Measurements from ENCODE around the gene CDH23. TPM values are rescaled to one million over a fixed set of nuclear protein-coding genes. Genes with fewer than 3 reads are reported as not detected.

The CDH23 gene
- total RNA-seq, 1 experiment from 2014 or later: 0.02 TPM

DNA sequence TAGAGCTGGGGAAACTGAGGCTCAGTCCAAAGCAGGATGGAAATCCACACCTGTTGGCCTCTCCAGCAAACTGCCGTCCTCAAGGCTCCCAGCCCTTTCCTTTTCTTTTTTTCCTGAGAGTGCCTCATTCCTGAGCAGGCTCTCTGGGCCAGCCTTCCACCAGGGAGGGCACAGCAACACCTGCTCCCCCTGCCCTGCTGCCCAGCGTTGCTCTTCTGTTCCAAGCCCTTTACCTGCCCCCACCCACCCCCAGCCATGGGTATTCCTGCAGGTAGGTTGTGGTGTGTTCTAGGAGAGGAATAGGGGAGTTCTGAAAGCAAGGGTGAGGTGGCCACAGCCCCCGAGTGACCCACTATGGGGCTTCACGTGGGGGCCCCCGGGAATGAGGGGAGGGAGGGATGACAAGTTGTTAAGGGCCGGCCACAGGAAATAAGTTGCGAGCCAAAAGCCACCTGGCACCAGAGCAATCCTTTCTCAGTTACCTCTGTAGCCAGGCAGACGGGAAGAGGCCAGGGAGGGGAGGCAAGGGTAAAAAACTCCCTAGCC lies 357.3 kb downstream of the CDH23 start:
- no peaks in the 10 kb centered on the region for H3K36me3 Mint-ChIP-seq (ENCODE audit: insufficient read depth, unreplicated experiment)
- no peaks in the 10 kb centered on the region for H3K9me3 Mint-ChIP-seq (ENCODE audit: unreplicated experiment)
- DNase-seq (ENCODE audit: unreplicated experiment): no peak
- intact Hi-C loops (cut with micrococcal nuclease): no loop called here
- no peaks in the 10 kb centered on the region for H3K4me1 Mint-ChIP-seq (ENCODE audit: insufficient read depth, unreplicated experiment)
- TF ChIP-seq, protein P1, sequence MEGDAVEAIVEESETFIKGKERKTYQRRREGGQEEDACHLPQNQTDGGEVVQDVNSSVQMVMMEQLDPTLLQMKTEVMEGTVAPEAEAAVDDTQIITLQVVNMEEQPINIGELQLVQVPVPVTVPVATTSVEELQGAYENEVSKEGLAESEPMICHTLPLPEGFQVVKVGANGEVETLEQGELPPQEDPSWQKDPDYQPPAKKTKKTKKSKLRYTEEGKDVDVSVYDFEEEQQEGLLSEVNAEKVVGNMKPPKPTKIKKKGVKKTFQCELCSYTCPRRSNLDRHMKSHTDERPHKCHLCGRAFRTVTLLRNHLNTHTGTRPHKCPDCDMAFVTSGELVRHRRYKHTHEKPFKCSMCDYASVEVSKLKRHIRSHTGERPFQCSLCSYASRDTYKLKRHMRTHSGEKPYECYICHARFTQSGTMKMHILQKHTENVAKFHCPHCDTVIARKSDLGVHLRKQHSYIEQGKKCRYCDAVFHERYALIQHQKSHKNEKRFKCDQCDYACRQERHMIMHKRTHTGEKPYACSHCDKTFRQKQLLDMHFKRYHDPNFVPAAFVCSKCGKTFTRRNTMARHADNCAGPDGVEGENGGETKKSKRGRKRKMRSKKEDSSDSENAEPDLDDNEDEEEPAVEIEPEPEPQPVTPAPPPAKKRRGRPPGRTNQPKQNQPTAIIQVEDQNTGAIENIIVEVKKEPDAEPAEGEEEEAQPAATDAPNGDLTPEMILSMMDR (IDR thresholded peaks at IDR 0.05; ENCODE audit: unreplicated experiment): no peak
- ChIA-PET POLR2A (no interaction called here), CTCF (no interaction called here)
- H3K4me3 Mint-ChIP-seq (ENCODE audit: unreplicated experiment): no peak overlapping the region
- no peaks in the 10 kb centered on the region for H3K27me3 Mint-ChIP-seq (ENCODE audit: insufficient read depth, unreplicated experiment)
- no peak overlapping the region for H3K27ac Mint-ChIP-seq (ENCODE audit: low read depth, unreplicated experiment)
- no TSS peak for BruUV-seq (replicated peaks)

DNA sequence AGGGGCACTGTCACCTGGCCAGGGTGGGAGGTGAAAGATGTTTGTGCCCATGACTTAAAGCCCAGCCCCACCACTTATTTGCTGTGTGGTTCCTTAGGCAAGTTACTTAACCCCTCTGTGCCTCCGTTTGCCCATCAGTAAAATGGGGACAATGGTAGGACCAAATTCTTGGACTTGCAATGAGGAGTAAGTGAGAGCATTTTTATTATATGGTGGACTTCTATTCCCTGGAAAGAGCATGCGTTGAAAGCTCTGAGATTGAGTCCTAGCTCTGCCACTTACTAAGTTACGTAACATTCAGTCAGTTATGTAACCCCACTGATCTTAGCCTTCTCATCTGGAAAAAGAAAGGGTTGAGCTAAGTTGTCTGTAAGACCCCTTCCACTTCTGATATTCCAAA lies 357.8 kb downstream of the CDH23 start:
- Mint-ChIP-seq H3K9me3 (ENCODE audit: unreplicated experiment) (no peaks in the 10 kb centered on the region), H3K4me1 (ENCODE audit: insufficient read depth, unreplicated experiment) (no peaks in the 10 kb centered on the region), H3K4me3 (ENCODE audit: unreplicated experiment) (no peak overlapping the region), H3K36me3 (ENCODE audit: insufficient read depth, unreplicated experiment) (no peaks in the 10 kb centered on the region), H3K27ac (ENCODE audit: low read depth, unreplicated experiment) (no peak overlapping the region), H3K27me3 (ENCODE audit: insufficient read depth, unreplicated experiment) (no peaks in the 10 kb centered on the region)
- intact Hi-C loops (cut with micrococcal nuclease): no loop called here
- POLR2A ChIA-PET: no interaction called here
- CTCF ChIA-PET: no interaction called here
- BruUV-seq (replicated peaks): no TSS peak
- TF ChIP-seq, protein P1 (IDR thresholded peaks at IDR 0.05; ENCODE audit: unreplicated experiment): no peak
- DNase-seq (ENCODE audit: unreplicated experiment): no peak

DNA sequence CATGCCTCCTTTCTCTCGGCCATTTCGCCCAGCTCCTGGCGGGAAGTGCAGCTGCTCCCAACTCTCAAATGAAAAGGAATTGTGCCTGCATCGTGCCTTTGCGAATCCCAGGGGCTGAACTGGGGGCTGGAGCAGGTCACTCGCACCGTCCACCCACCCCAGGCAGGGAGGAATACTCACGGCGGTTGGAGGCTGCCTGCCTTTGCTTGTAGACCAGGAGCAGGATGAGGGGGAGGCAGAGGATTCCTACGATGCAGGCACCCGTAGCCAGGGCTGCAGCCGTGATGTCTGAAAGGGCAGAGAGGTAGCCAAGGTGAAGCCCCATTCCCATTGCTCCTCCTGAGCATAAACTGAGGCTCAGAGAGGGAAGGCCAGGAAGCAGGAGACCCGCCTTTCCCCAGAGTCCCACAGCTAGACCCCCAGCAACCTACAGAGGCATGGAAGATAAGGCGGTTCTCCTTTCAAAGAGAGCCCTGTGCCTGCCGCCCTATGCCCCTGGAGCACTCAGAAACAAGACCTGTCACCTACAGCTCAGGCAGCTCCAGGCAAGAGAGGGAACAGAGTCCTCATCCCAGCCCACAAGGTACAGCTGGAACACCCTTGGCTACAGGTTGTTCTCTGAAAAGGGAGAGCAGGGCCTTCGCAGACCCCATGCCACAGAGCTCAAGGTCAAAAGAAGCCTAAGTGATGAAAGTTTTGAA lies 358.6 kb downstream of the CDH23 start:
- H3K27ac Mint-ChIP-seq (ENCODE audit: low read depth, unreplicated experiment): no peak overlapping the region
- POLR2A ChIA-PET: no interaction called here

More for the DNA sequence above, 358.6 kb downstream of the CDH23 start:
- intact Hi-C loops (cut with micrococcal nuclease): no loop called here
- BruUV-seq (replicated peaks): no TSS peak
- H3K9me3 Mint-ChIP-seq (ENCODE audit: unreplicated experiment): no peaks in the 10 kb centered on the region
- peaks cover 2% of the 10 kb centered on the region for H3K4me1 Mint-ChIP-seq (ENCODE audit: insufficient read depth, unreplicated experiment)
- CTCF ChIA-PET: no interaction called here
- no peaks in the 10 kb centered on the region for H3K27me3 Mint-ChIP-seq (ENCODE audit: insufficient read depth, unreplicated experiment)
- no peak overlapping the region for H3K4me3 Mint-ChIP-seq (ENCODE audit: unreplicated experiment)
- no peaks in the 10 kb centered on the region for H3K36me3 Mint-ChIP-seq (ENCODE audit: insufficient read depth, unreplicated experiment)
- TF ChIP-seq, protein P1 (IDR thresholded peaks at IDR 0.05; ENCODE audit: unreplicated experiment): no peak
- DNase-seq (ENCODE audit: unreplicated experiment): no peak
